DMS79 treated with DMSO at 0.1 percent for 48 hours (cell line): Measurements from ENCODE around the gene CDKAL1.

Experiments used
- DNase-seq: peaks from one replicate; lab custom pipeline; 2025; lab: John Stamatoyannopoulos, UW

Gene CDKAL1

GRCh38 chr6:21107796-21108195 lies 573.5 kb downstream of the CDKAL1 start:
- no peak for DNase-seq

DNA sequence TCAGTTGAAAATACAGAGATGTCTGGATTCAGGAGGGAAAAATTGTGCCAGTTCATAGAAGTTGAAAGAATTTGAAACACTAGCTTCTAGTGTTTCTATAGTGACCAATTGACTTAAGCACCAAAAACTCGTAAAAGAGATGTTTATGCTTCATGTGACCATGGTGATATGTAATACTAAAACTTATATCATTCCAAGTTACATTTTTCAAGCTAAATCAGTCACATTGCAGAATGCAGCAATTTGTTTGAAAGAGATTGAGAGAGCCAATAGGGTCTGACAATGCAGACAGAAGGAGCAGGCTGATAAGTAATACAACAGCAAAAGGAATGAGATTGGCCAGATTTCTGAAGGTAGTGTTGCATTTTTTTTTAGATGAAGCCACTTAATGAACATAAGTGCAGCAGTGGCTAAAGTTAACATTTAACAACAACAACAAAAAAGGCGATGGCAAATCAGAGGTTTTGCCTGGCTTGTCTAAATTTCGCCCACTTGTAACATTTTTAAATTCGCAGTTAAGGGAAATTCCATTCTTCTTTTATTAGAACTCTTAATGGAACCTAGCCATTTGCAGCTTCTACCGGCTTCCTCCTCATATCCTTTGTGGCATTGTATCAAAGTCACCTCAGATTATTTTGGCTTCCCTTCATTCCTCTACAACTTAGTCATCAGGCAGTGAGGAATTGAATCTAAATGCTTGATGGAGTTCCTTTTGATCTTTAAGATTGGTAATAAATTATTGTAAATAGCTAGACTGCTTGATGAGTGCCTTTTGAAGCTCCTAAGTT lies 575.3 kb downstream of the CDKAL1 start:
- no peak for DNase-seq

GRCh38 chr6:21110684-21111083 lies 576.4 kb downstream of the CDKAL1 start:
- no peak for DNase-seq

GRCh38 chr6:21111093-21111725 lies 577.0 kb downstream of the CDKAL1 start:
- no peak for DNase-seq

- peak; percentile 91 for DNase-seq
Measured at GRCh38 chr6:21115111-21115510, 580.9 kb downstream of the CDKAL1 start.

DNA sequence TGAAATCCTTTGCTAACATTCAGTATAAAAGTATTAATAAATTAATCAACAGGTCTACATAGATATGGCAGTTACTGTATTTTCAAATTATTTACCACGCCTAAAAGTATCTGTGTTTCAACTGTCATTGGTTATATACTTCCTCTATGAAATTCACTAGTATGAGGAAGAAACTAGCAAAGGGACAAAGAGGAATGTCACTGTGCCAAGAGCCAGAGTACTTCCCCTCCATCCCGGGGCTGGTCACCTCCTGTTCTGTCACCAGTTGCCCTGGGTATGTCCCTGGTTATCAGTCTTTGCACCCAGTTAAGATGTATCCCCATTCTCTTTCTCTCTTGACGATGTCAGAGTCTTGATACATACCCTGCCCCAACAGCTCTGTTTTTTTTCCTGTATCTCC lies 582.5 kb downstream of the CDKAL1 start:
- no peak for DNase-seq

DNA sequence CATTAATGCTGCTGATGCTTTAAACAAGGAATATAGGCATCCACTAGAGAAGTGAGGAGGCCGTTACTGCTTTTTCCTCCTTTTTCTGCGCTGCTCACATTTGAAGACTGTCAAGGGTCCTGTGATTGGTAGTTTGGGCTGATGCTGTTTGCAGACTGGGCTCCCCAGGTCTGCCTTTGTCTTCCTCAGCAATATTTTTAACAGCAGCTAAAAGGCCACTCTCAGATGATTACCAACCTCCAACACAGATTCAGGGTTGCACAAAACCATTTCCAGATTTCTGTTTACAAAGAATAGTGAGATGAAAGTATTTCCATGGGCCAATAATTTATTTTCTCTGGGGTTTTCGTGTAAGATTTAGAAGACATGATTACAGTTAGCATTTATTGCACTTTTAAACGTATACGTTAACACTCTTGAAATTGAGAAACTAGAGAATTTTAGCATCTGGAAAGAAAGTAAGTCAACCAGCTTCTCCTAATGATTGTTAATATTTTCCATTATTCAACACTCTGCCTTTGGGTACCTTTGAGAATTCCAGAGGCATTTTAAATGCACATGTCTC lies 584.0 kb downstream of the CDKAL1 start:
- DNase-seq: no peak

GRCh38 chr6:21121636-21122136 lies 587.4 kb downstream of the CDKAL1 start:
- no peak for DNase-seq

DNA sequence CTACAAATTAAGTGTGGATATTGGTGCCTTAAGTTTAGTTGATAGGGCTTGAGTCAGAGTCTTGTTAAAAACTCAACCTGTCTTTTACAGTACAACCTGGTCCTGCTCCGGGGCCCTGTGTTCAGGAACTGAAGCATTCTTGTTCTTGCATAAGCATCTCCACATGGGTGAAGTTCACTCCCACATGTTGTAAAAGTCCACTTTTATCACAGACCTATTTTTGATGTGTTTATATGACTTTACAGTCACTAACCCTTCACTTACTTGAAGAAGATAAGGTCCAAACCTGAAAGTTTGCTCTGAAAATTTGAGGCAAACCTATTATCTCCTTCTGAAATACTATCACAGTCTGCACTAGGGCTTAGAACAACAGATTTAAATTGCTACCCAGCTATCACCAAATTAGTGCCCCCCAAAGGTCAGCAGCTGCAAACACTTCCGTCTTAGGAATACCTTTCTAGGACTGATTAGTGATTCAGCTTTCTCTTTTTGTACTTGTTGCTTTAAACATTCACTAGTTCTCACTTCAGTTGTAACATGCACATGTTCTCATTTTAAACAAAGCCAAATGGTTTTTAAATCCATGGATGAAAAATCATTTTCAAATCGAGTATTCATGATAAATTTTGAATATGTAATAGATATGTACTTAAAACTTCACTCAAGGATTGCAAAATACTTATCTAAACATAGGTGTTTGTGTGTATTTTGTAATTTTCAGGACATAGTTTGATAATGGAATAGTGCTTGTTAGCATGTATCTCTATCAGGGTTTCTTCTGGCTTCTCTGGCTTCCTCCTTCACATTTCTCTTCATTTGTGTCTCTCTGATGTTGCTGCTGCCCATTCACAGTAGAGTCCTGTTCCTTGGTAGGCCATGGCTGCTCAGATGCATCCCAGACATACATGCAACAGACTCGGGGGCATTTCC lies 589.5 kb downstream of the CDKAL1 start:
- DNase-seq: no peak

DNA sequence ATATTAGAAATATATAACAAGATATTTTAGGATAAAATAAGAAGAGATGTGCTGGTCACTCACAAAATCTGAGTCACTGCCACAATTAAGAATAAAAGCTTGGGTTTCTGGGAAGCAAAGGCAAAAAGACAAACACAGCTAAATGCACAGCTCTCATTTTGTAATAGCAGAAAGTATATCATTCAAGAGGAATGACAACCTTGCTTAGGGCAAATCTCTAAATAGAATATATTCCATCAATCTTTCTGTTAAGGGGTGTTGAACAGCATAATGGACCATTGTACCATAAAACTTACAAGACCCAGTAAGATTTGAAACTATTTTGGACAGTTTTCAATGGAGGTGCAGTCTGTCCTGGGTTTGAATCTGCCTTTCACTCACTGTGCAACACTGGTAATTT lies 594.3 kb downstream of the CDKAL1 start:
- no peak for DNase-seq

- DNase-seq: no peak
Measured at GRCh38 chr6:21131406-21131805, 597.1 kb downstream of the CDKAL1 start.

- DNase-seq: no peak
Measured at GRCh38 chr6:21132446-21132845, 598.2 kb downstream of the CDKAL1 start.

GRCh38 chr6:21132856-21133838 lies 598.9 kb downstream of the CDKAL1 start:
- DNase-seq: no peak

GRCh38 chr6:21133901-21134300 lies 599.6 kb downstream of the CDKAL1 start:
- no peak for DNase-seq

DNA sequence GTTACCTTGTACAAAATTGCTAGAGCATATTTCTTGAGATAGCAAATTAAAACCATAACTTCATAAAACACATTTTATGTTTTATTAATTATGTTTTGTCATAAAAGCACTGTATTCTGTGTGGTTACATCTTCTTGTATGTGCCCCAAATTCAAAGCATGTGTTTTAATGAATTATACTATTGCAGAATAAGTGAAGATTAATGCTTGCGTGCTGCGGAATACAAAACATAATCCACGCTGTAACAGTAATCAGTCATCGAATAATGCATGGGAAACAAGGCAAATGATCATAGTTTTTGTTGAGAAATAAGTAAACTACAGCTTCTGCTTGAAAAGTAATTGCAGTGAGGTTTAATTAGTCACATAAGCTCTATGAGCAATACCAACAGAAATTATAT lies 600.1 kb downstream of the CDKAL1 start:
- no peak for DNase-seq

GRCh38 chr6:21135484-21136013 lies 601.3 kb downstream of the CDKAL1 start:
- no peak for DNase-seq

GRCh38 chr6:21137700-21138335 lies 603.6 kb downstream of the CDKAL1 start:
- DNase-seq: no peak

GRCh38 chr6:21138336-21139069 lies 604.2 kb downstream of the CDKAL1 start:
- DNase-seq: no peak

DNA sequence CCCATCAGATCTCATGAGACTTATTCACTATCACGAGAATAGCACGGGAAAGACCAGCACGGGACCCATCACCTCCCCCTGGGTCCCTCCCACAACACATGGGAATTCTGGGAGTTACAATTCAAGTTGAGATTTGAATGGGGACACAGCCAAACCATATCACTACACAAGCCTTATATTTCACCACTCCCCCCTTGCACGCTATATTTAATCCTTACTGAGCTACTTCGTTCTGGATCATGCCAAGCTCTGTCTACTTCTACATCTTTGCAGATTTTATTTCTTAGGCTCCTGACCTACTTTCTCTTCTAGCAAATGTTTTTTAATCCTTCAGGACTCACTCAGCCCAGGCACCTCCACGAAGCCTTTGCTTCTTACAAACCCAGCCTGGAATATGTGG lies 606.7 kb downstream of the CDKAL1 start:
- DNase-seq: no peak
